Natural killer cell (primary cell): ENCODE results near the gene SLC35F4. TPM values are rescaled to one million over a fixed set of nuclear protein-coding genes. Genes with fewer than 3 reads are reported as not detected.

ENCODE experiments used
- ATAC-seq, 3 donors: fragments of 150-1000 bp in 2 of 3; fragments of 200-7000 bp in 1 of 3; cut with Tn5 transposase; 1 replicate in 1 of 3; 2 replicates in 2 of 3; pipeline ENCODE4 v1.10.0; 2021; ENCODE audit warnings: mild to moderate bottlenecking in 2 of 3, moderate library complexity in 2 of 3
- DNase-seq, 2 donors: peaks; one replicate each; pipeline versions ENCODE4 v3.0.0 to v3.0.0-alpha.2; 2013 to 2021; ENCODE audit warnings: mixed read lengths in 1 of 2
- H3K27ac ChIP-seq: one replicate; pipeline ENCODE4 v1.5.1; 2013; ENCODE audit warnings: mild to moderate bottlenecking, low read length
- H3K27me3 ChIP-seq: one replicate; pipeline ENCODE4 v1.6.1; 2013; ENCODE audit warnings: low read length; ENCODE audit not compliant: control insufficient read depth, insufficient read depth
- H3K36me3 ChIP-seq: one replicate; pipeline ENCODE4 v1.6.1; 2013; ENCODE audit warnings: low read length; ENCODE audit not compliant: control insufficient read depth, insufficient read depth
- H3K4me1 ChIP-seq: one replicate; pipeline ENCODE4 v1.6.1; 2013; ENCODE audit warnings: low read length; ENCODE audit not compliant: control insufficient read depth, insufficient read depth
- H3K4me3 ChIP-seq: one replicate; pipeline ENCODE4 v1.5.1; 2013; ENCODE audit warnings: low read length
- H3K9me3 ChIP-seq: one replicate; pipeline ENCODE4 v1.6.1; 2013; ENCODE audit warnings: low read length; ENCODE audit not compliant: control insufficient read depth, insufficient read depth
- H3K27ac Mint-ChIP-seq, 2 donors: one replicate each; pipeline ENCODE4 v1.8.0; 2022; ENCODE audit warnings: mild to moderate bottlenecking in 2 of 2, mixed read lengths in 2 of 2, moderate library complexity in 1 of 2
- H3K27me3 Mint-ChIP-seq, 2 donors: one replicate each; pipeline ENCODE4 v1.8.0; 2022; ENCODE audit warnings: low read depth in 2 of 2, mixed read lengths in 2 of 2
- H3K36me3 Mint-ChIP-seq: one replicate; pipeline ENCODE4 v1.8.0; 2022; ENCODE audit warnings: mixed read lengths
- H3K4me1 Mint-ChIP-seq, 2 donors: one replicate each; pipeline ENCODE4 v1.8.0; 2022; ENCODE audit warnings: mixed read lengths in 2 of 2
- H3K4me3 Mint-ChIP-seq: one replicate; pipeline ENCODE4 v1.8.0; 2022; ENCODE audit warnings: mild to moderate bottlenecking, moderate library complexity, mixed read lengths
- H3K9me3 Mint-ChIP-seq, 2 donors: one replicate each; pipeline ENCODE4 v1.8.0; 2022; ENCODE audit warnings: mixed read lengths in 2 of 2
- whole genome bisulfite sequencing: methylation state at CpG from one replicate; pipeline ENCODE4 v1.1.7; 2013; ENCODE audit warnings: missing lambda C conversion rate; ENCODE audit not compliant: insufficient coverage; 5-methylcytosine and 5-hydroxymethylcytosine counted together
- intact Hi-C: fragments of 100-400 bp; cut with micrococcal nuclease; formaldehyde crosslinking; loops from one replicate; pipeline ENCODE4 v1.14.2; 2022
- total RNA-seq, 4 donors: library from RNA; stranded (reverse); fragments of 120-200 nt in 1 of 4; gene quantifications; one replicate each; pipeline versions ENCODE4 v1.2.3 to v1.2.4, GENCODE V29; 2013 to 2022
- TF ChIP-seq, protein P1 (sequence below): fragments of 200-600 bp; IDR thresholded peaks from one replicate; pipeline ENCODE4 v1.8.0; 2022; ENCODE audit warnings: antibody characterized with exemption

The SLC35F4 gene
- total RNA-seq, 3 donors from 2014 or later (not counting 1 experiment from before 2014, with no cell fraction given) = not detected

DNA sequence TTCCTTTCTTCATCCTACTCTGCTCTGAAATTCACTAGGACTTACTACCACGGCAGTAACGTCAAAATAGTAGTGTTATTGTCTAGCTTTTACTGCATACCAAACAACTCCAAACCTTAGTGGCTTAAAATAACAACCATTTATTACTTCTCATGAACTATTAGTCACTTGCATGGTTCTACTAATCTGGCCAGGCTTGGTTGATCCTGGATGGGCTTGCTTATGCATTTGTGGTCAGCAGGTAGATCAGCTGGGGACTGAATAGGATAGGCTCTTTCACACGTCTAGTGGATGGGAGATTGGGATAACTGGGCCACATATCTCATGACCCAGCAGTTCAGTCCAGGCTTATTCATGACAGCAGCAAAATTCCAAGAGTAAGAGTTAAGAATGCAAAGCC is 9.4 kb upstream of the SLC35F4 start:
- Mint-ChIP-seq H3K9me3 (peaks cover 4 to 6% of the 10 kb centered on the region in 2 donors), H3K27ac (no peak overlapping the region), H3K27me3 (peaks cover 0 to 2% of the 10 kb centered on the region in 2 donors), H3K4me3 (no peak overlapping the region), H3K4me1 (no peaks in the 10 kb centered on the region), H3K36me3 (peaks cover 6% of the 10 kb centered on the region)
- ATAC-seq (no peak), DNase-seq (no peak)
- Histone ChIP-seq H3K9me3 (no peaks in the 10 kb centered on the region), H3K4me1 (no peaks in the 10 kb centered on the region), H3K27ac (no peak overlapping the region), H3K4me3 (no peak overlapping the region), H3K36me3 (no peaks in the 10 kb centered on the region), H3K27me3 (no peaks in the 10 kb centered on the region)
- WGBS = 69% methylated on average over 3 of the region's 3 CpGs
- TF ChIP-seq, protein P1, sequence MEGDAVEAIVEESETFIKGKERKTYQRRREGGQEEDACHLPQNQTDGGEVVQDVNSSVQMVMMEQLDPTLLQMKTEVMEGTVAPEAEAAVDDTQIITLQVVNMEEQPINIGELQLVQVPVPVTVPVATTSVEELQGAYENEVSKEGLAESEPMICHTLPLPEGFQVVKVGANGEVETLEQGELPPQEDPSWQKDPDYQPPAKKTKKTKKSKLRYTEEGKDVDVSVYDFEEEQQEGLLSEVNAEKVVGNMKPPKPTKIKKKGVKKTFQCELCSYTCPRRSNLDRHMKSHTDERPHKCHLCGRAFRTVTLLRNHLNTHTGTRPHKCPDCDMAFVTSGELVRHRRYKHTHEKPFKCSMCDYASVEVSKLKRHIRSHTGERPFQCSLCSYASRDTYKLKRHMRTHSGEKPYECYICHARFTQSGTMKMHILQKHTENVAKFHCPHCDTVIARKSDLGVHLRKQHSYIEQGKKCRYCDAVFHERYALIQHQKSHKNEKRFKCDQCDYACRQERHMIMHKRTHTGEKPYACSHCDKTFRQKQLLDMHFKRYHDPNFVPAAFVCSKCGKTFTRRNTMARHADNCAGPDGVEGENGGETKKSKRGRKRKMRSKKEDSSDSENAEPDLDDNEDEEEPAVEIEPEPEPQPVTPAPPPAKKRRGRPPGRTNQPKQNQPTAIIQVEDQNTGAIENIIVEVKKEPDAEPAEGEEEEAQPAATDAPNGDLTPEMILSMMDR = no peak
- intact Hi-C loops = no loop called here

DNA sequence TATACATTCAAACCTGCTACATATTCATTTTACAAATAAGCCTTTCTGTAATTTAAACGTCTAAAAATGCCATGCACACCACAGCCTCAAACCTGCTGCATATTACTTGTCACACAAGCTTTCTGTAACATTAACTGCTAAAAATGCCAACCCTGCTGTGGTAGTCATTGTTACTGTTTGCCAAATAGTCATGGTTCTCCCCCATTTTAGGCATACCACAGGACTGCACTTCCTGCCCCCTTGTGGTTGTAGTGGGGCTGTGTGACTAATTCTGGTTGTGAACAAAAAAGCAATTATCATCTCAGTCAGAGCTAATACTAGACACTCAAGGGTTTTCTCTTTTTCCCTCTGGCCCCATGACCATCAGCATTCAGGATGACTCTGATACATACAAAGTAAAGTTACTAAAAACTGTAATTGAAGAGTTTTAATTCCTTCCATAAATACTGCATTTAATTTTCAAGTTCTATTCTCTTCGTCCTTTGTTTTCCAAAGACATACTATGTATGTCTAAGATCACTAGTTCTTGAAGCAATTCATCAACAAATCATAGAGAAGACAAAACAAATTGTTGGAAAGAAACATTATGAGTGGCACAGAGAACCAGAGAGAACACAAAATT is 5.7 kb upstream of the SLC35F4 start:
- H3K4me1 Mint-ChIP-seq = no peaks in the 10 kb centered on the region
- H3K27me3 ChIP-seq = peaks cover 2% of the 10 kb centered on the region
- H3K27ac ChIP-seq = no peak overlapping the region
- WGBS = 8% methylated on average over 1 of the region's 2 CpGs
- DNase-seq = no peak
- no peaks in the 10 kb centered on the region for H3K4me1 ChIP-seq
- H3K36me3 ChIP-seq = no peaks in the 10 kb centered on the region
- H3K27me3 Mint-ChIP-seq = peaks cover 0 to 8% of the 10 kb centered on the region in 2 donors
- H3K4me3 Mint-ChIP-seq = no peak overlapping the region
- H3K27ac Mint-ChIP-seq = no peak overlapping the region
- H3K36me3 Mint-ChIP-seq = no peaks in the 10 kb centered on the region
- H3K4me3 ChIP-seq = no peak overlapping the region
- intact Hi-C loops = no loop called here
- H3K9me3 Mint-ChIP-seq = peaks cover 3 to 4% of the 10 kb centered on the region in 2 donors
- no peak for ATAC-seq
- no peaks in the 10 kb centered on the region for H3K9me3 ChIP-seq
- TF ChIP-seq, protein P1 = no peak

DNA sequence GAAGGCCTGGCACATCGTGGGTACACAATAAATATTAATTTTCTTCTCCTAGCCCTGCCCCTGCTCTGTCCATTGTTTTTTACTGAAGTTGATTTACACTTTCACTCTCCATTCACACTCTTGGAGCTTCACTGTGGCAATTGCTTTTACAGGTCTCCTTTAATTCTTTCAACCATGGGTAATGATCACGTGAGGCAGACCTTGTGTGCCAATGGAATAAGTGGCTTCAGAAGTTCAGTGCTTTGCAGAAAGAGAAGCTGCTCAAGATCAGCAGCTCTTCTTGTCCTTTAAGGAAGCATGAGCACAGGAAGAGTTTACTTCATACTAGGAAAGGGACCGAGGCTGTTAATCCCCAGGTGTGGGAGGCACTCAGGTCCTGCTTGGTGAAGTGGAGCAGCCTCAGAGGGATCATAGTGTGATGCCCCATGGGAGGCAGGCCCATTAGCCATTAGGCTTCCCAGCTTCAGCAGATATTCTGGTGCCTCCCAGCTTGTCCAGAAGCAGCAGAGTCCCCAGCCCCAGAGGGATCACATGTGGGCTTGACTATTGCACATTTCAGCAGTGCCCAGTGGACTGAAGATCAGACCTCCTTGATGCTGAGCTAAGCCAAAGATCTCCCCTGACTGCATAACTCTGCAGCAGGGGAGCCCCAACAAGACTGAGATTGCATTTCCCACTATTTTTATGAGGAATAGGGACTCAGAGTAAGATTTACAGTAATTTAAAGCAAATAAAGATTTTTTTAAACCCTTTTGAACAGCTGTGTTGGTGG is 5.0 kb upstream of the SLC35F4 start:
- Mint-ChIP-seq H3K9me3 (peaks cover 3 to 4% of the 10 kb centered on the region in 2 donors), H3K4me3 (no peak overlapping the region), H3K4me1 (no peaks in the 10 kb centered on the region), H3K27ac (no peak overlapping the region), H3K36me3 (no peaks in the 10 kb centered on the region), H3K27me3 (peaks cover 0 to 8% of the 10 kb centered on the region in 2 donors)
- Histone ChIP-seq H3K27ac (no peak overlapping the region), H3K27me3 (peaks cover 6% of the 10 kb centered on the region), H3K9me3 (no peaks in the 10 kb centered on the region), H3K4me1 (no peaks in the 10 kb centered on the region), H3K36me3 (no peaks in the 10 kb centered on the region), H3K4me3 (no peak overlapping the region)
- DNase-seq (no peak), ATAC-seq (no peak)
- TF ChIP-seq, protein P1 = no peak
- 67% methylated on average over 3 of the region's 3 CpGs for WGBS
- intact Hi-C loops = no loop called here
